GM12878 (cell line): ENCODE results near the gene POLN. TPM values are rescaled to one million over a fixed set of nuclear protein-coding genes. Genes with fewer than 3 reads are reported as not detected.

ENCODE experiments used
- ATAC-seq: fragments of 200-7000 bp; cut with Tn5 transposase; 3 replicates; pipeline ENCODE4 v1.9.1; 2020; ENCODE audit warnings: mild to moderate bottlenecking, moderate library complexity
- BruUV-seq: library from RNA; stranded (reverse); fragments of 400-500 nt; replicated peaks from 2 replicates; lab custom pipeline; 2021; lab: Mats Ljungman, UMichigan
- CTCF ChIA-PET: fragments of 300-600 bp; sonication (Branson Sonifier 250); formaldehyde crosslinking; extraction: SDS; loops from one replicate; lab custom pipeline; 2021; ENCODE audit warnings: inconsistent platforms; lab: Yijun Ruan, JAX
- POLR2A ChIA-PET: fragments of 350-600 bp; formaldehyde crosslinking; extraction: SDS; loops from one replicate; lab custom pipeline; 2021; ENCODE audit warnings: inconsistent platforms; lab: Charles Lee
- RAD21 ChIA-PET: fragments of 300-600 bp; sonication (Branson Sonifier 250); formaldehyde crosslinking; loops from one replicate; lab custom pipeline; 2023; ENCODE audit warnings: antibody characterized with exemption; ENCODE audit not compliant: unreplicated experiment; lab: Charles Lee
- SMC1A ChIA-PET: fragments of 300-600 bp; sonication (Branson Sonifier 250); formaldehyde crosslinking; loops from one replicate; lab custom pipeline; 2023; ENCODE audit not compliant: unreplicated experiment, uncharacterized antibody; lab: Charles Lee
- DNase-seq: peaks from one replicate; pipeline ENCODE4 v3.0.0-alpha.2; 2011; ENCODE audit warnings: low read depth, low spot score
- FAIRE-seq: peaks from 3 replicates; lab custom pipeline; 2011; peaks lifted over from hg19 to GRCh38; lab: Jason Lieb, UNC
- H2AFZ ChIP-seq: 2 replicates; pipeline ENCODE4 v1.6.0; 2011; ENCODE audit warnings: low read depth, low read length, control low read depth; ENCODE audit not compliant: control insufficient read depth
- H3K27ac ChIP-seq: 2 replicates; pipeline ENCODE4 v1.5.1; 2011; ENCODE audit warnings: control low read depth; ENCODE audit not compliant: control insufficient read depth, insufficient read depth
- H3K27me3 ChIP-seq, 2 experiments: replicated peaks in 1 of 2; 2 replicates each; pipeline versions ENCODE4 v1.6.0 to v1.6.1; 2011; ENCODE audit warnings: low read length in 1 of 2; ENCODE audit not compliant: control insufficient read depth in 2 of 2, insufficient read depth in 2 of 2
- H3K36me3 ChIP-seq, 2 experiments: 2 replicates each; pipeline ENCODE4 v1.5.1; 2011; ENCODE audit warnings: low read length in 1 of 2; ENCODE audit not compliant: control insufficient read depth in 2 of 2, insufficient read depth in 2 of 2
- H3K4me1 ChIP-seq: 2 replicates; pipeline ENCODE4 v1.6.1; 2011; ENCODE audit warnings: mild to moderate bottlenecking, low read length, moderate library complexity, mixed read lengths; ENCODE audit not compliant: control insufficient read depth, insufficient read depth
- H3K4me2 ChIP-seq: 2 replicates; pipeline ENCODE4 v1.6.0; 2011; ENCODE audit warnings: control low read depth; ENCODE audit not compliant: control insufficient read depth, insufficient read depth
- H3K4me3 ChIP-seq: fragments of 200-600 bp; sonication (generic); 2 replicates; pipeline ENCODE4 v1.5.1; 2016
- H3K79me2 ChIP-seq: 2 replicates; pipeline ENCODE4 v1.6.0; 2011; ENCODE audit warnings: low read length; ENCODE audit not compliant: control insufficient read depth, insufficient read depth
- H3K9ac ChIP-seq: 2 replicates; pipeline ENCODE4 v1.8.0; 2011; ENCODE audit warnings: low read length, control low read depth, mixed read lengths; ENCODE audit not compliant: control insufficient read depth, insufficient read depth
- H3K9me3 ChIP-seq: replicated peaks from 3 replicates; pipeline ENCODE4 v1.5.1; 2011; ENCODE audit warnings: mild to moderate bottlenecking, low read length; ENCODE audit not compliant: control insufficient read depth, insufficient read depth
- H4K20me1 ChIP-seq: 2 replicates; pipeline ENCODE4 v1.6.0; 2011; ENCODE audit not compliant: control insufficient read depth, insufficient read depth
- CBFB ChIP-seq: IDR thresholded peaks from 2 replicates; pipeline ENCODE4 v1.6.1; 2016; ENCODE audit warnings: antibody characterized with exemption, low read depth
- CREM ChIP-seq: IDR thresholded peaks from 2 replicates; pipeline ENCODE4 v1.6.1; 2014; ENCODE audit warnings: antibody characterized with exemption, low read depth
- GABPA ChIP-seq: IDR thresholded peaks from 2 replicates; pipeline ENCODE4 v1.6.1; 2014; ENCODE audit warnings: antibody characterized with exemption, low read depth, mild to moderate bottlenecking, inconsistent platforms
- NRF1 ChIP-seq: conservative IDR thresholded peaks from 2 replicates; pipeline ENCODE4 v1.6.1; 2011; ENCODE audit warnings: mild to moderate bottlenecking, low read depth, low read length, improper control_type of control experiment
- POLR2A ChIP-seq: IDR thresholded peaks from 2 replicates; pipeline ENCODE4 v1.6.1; 2011; ENCODE audit warnings: low read depth, mild to moderate bottlenecking, low read length
- SP1 ChIP-seq: IDR thresholded peaks from one replicate; pipeline ENCODE4 v1.6.1; 2011; ENCODE audit warnings: low read depth, low read length
- SREBF1 ChIP-seq: IDR thresholded peaks from 2 replicates; pipeline ENCODE4 v1.6.1; 2012; ENCODE audit warnings: mild to moderate bottlenecking, low read length
- ZNF622 ChIP-seq: fragments of 450-650 bp; IDR thresholded peaks from 2 replicates; pipeline ENCODE4 v1.6.1; 2017; ENCODE audit warnings: mild to moderate bottlenecking, inconsistent platforms
- ZNF687 ChIP-seq: fragments of 450-650 bp; IDR thresholded peaks from 2 replicates; pipeline ENCODE4 v1.6.1; 2017; ENCODE audit warnings: mild to moderate bottlenecking, moderate library complexity
- WGBS: methylation state at CpG from one replicate; pipeline ENCODE4 v1.1.6; 2016; ENCODE audit warnings: low lambda C conversion rate; ENCODE audit not compliant: insufficient replicate concordance, insufficient coverage; ENCODE audit errors: missing lambda C conversion rate; 5-methylcytosine and 5-hydroxymethylcytosine counted together
- in situ Hi-C: fragments of 300-500 bp; cut with MboI; formaldehyde crosslinking; loops from 9 replicates; pipeline ENCODE4 v1.14.3; 2018; ENCODE audit warnings: mixed read lengths
- intact Hi-C: fragments of 100-400 bp; cut with micrococcal nuclease; formaldehyde crosslinking; loops from one replicate; pipeline ENCODE4 v1.14.2; 2022; ENCODE audit not compliant: unreplicated experiment
- polyA plus RNA-seq, 11 experiments: library from polyadenylated mRNA; depleted of rRNA in 4 of 11; unstranded in 6 of 11; stranded (reverse) in 5 of 11; fragments of >200 nt; fragmentation: Nextera tagmentation in 4 of 11; fragmentation: Illumina TruSeq in 1 of 11; extraction: Ambion mirVana in 4 of 11; extraction: Trizol in 1 of 11; gene quantifications; 1 replicate in 1 of 11; 2 replicates in 10 of 11; pipeline versions ENCODE4 v1.2.1 to v1.2.3, GENCODE V29; 2011 to 2016; ENCODE audit warnings: inconsistent platforms in 2 of 11, missing spikeins in 2 of 11, low read depth in 1 of 11
- total RNA-seq, 4 experiments: library from RNA; depleted of rRNA in 3 of 4; stranded (reverse); fragments of >200 nt in 3 of 4; fragmentation: Illumina TruSeq in 1 of 4; extraction: Trizol in 1 of 4; gene quantifications; 2 replicates each; pipeline versions ENCODE4 v1.2.1 to v1.2.3, GENCODE V29; 2013 to 2021

POLN gene
- total and polyA plus RNA-seq, 10 of the 15 experiments (the other 5 are each of a cell fraction or from before 2014, with no cell fraction given), result 0.09 to 2.0 (median 0.95) TPM; not detected in 1

- no TSS peak for BruUV-seq
- H3K79me2 ChIP-seq, result no peaks in the 10 kb centered on the region
- ChIA-PET SMC1A (no interaction called here), CTCF (no interaction called here), POLR2A (no interaction called here), RAD21 (no interaction called here)
- FAIRE-seq, result no peak
- TF ChIP-seq ZNF622 (no peak), CBFB (no peak), ZNF687 (no peak), POLR2A (no peak), SP1 (no peak), CREM (no peak), GABPA (no peak), NRF1 (no peak), SREBF1 (no peak)
- intact Hi-C loops, result no loop called here
- H3K27me3 ChIP-seq, result no peaks in the 10 kb centered on the region; a peak in 1 of 4 replicates
- no peak overlapping the region for H3K9ac ChIP-seq
- no peak overlapping the region for H3K4me3 ChIP-seq
- H4K20me1 ChIP-seq, result no peaks in the 10 kb centered on the region
- H3K4me1 ChIP-seq, result peaks cover 8% of the 10 kb centered on the region
- H3K27ac ChIP-seq, result no peak overlapping the region
- H3K36me3 ChIP-seq, result no peaks in the 10 kb centered on the region
- peaks cover 22% of the 10 kb centered on the region for H3K9me3 ChIP-seq
- in situ Hi-C loops, result no loop called here
- no peak overlapping the region for H2AFZ ChIP-seq
- 39% methylated on average over 9 of the region's 9 CpGs for WGBS
- ATAC-seq, result peak; percentile 57
- DNase-seq, result no peak
- H3K4me2 ChIP-seq, result peak overlapping the region; percentile 43; the same call in 1 of the 2 replicates
These were observed 137.2 kb downstream of the POLN start for GRCh38 chr4:2104556-2105345.
